Keratinocyte (primary cell): ENCODE measurements around the gene ABCC9. TPM values are rescaled to one million over a fixed set of nuclear protein-coding genes. Genes with fewer than 3 reads are reported as not detected.

Experiments
- DNase-seq: peaks from one replicate; pipeline ENCODE4 v3.0.0-alpha.2; 2011; ENCODE audit warnings: low read depth, missing footprints, low spot score
- FAIRE-seq: peaks from 2 replicates; lab custom pipeline; 2011; peaks lifted over from hg19 to GRCh38; lab: Jason Lieb, UNC
- H2AFZ ChIP-seq: 2 replicates; pipeline ENCODE4 v1.6.0; 2012; ENCODE audit warnings: low read length, control low read depth, inconsistent platforms; ENCODE audit not compliant: control insufficient read depth
- H3K27ac ChIP-seq: 2 replicates; pipeline ENCODE4 v1.5.1; 2011; ENCODE audit warnings: low read length; ENCODE audit not compliant: control insufficient read depth, insufficient read depth
- H3K27me3 ChIP-seq: 3 replicates; pipeline ENCODE4 v1.6.0; 2011; ENCODE audit warnings: low read length; ENCODE audit not compliant: control insufficient read depth, insufficient read depth; ENCODE audit errors: extremely low read depth
- H3K36me3 ChIP-seq, 2 experiments: 2 replicates in 1 of 2; 3 replicates in 1 of 2; pipeline ENCODE4 v1.5.1; 2011; ENCODE audit warnings: low read length in 2 of 2, mild to moderate bottlenecking in 1 of 2; ENCODE audit not compliant: control insufficient read depth in 2 of 2, insufficient read depth in 2 of 2; ENCODE audit errors: extremely low read depth in 1 of 2
- H3K4me1 ChIP-seq: 3 replicates; pipeline ENCODE4 v1.5.1; 2011; ENCODE audit warnings: low read length; ENCODE audit not compliant: control insufficient read depth, insufficient read depth; ENCODE audit errors: extremely low read depth
- H3K4me2 ChIP-seq: 3 replicates; pipeline ENCODE4 v1.6.0; 2011; ENCODE audit warnings: low read depth, low read length; ENCODE audit not compliant: control insufficient read depth, insufficient read depth; ENCODE audit errors: extremely low read depth
- H3K4me3 ChIP-seq, 3 experiments: fragments of 200-600 bp in 1 of 3; sonication (generic) in 1 of 3; 2 replicates in 2 of 3; 3 replicates in 1 of 3; pipeline ENCODE4 v1.5.1; 2011 to 2016; ENCODE audit warnings: low read length in 3 of 3, mild to moderate bottlenecking in 3 of 3, control low read depth in 2 of 3, inconsistent platforms in 1 of 3, low read depth in 1 of 3, mixed read lengths in 1 of 3, mixed run types in 1 of 3, moderate library complexity in 1 of 3; ENCODE audit not compliant: control insufficient read depth in 2 of 3, insufficient read depth in 2 of 3; ENCODE audit errors: extremely low read depth in 1 of 3
- H3K79me2 ChIP-seq: 2 replicates; pipeline ENCODE4 v1.6.0; 2012; ENCODE audit warnings: low read length; ENCODE audit not compliant: control insufficient read depth, insufficient read depth
- H3K9ac ChIP-seq: 3 replicates; pipeline ENCODE4 v1.6.0; 2011; ENCODE audit warnings: low read length; ENCODE audit not compliant: control insufficient read depth, insufficient read depth; ENCODE audit errors: extremely low read depth
- H3K9me1 ChIP-seq: 3 replicates; pipeline ENCODE4 v1.6.0; 2011; ENCODE audit warnings: low read length; ENCODE audit not compliant: control insufficient read depth, insufficient read depth; ENCODE audit errors: extremely low read depth
- H3K9me3 ChIP-seq: 2 replicates; pipeline ENCODE4 v1.5.1; 2012; ENCODE audit warnings: low read depth, low read length; ENCODE audit not compliant: control insufficient read depth
- H4K20me1 ChIP-seq: 3 replicates; pipeline ENCODE4 v1.6.0; 2011; ENCODE audit warnings: low read length; ENCODE audit not compliant: control insufficient read depth, insufficient read depth; ENCODE audit errors: extremely low read depth
- EZH2 ChIP-seq: IDR thresholded peaks from one replicate; pipeline ENCODE4 v1.6.1; 2012; ENCODE audit warnings: inconsistent platforms, mild to moderate bottlenecking, low read length, moderate library complexity
- dilution Hi-C: fragments of 300-500 bp; cut with MboI; formaldehyde crosslinking; loops from one replicate; pipeline ENCODE4 v1.7.0; 2020; ENCODE audit warnings: low sequenced_read_pairs; ENCODE audit not compliant: extremely low pct_ligation_motif_present
- polyA plus RNA-seq, 5 experiments: library from polyadenylated mRNA; depleted of rRNA in 3 of 5; stranded (reverse) in 3 of 5; stranded (forward) in 1 of 5; unstranded in 1 of 5; fragments of >200 nt; gene quantifications; 1 replicate in 1 of 5; 2 replicates in 3 of 5; 3 replicates in 1 of 5; pipeline versions ENCODE4 v1.2.1 to v1.2.3, GENCODE V29; 2011 to 2012; ENCODE audit warnings: missing spikeins in 2 of 5, low read depth in 1 of 5, low replicate concordance in 1 of 5
- TF ChIP-seq, protein P1 (sequence below), 3 experiments: IDR thresholded peaks in 1 of 3; conservative IDR thresholded peaks in 1 of 3; optimal IDR thresholded peaks in 1 of 3; 2 replicates in 2 of 3; 3 replicates in 1 of 3; pipeline versions ENCODE3 to v1.5.1; 2011; ENCODE audit warnings: low read length in 3 of 3, mild to moderate bottlenecking in 3 of 3, moderate library complexity in 2 of 3, control low read depth in 1 of 3, inconsistent platforms in 1 of 3; ENCODE audit not compliant: insufficient read depth in 2 of 3; ENCODE audit errors: extremely low read depth in 1 of 3

The ABCC9 gene
- polyA plus RNA-seq, 1 donor (not counting 4 experiments of a cell fraction or from before 2014, with no cell fraction given) = not detected

- Histone ChIP-seq H3K4me2 (no peak overlapping the region), H3K27ac (no peak overlapping the region), H3K4me3 (no peak overlapping the region), H3K9ac (no peak overlapping the region), H3K79me2 (no peaks in the 10 kb centered on the region), H3K4me1 (no peaks in the 10 kb centered on the region), H3K36me3 (no peaks in the 10 kb centered on the region), H3K27me3 (no peaks in the 10 kb centered on the region), H2AFZ (no peak overlapping the region), H4K20me1 (no peaks in the 10 kb centered on the region), H3K9me3 (no peaks in the 10 kb centered on the region), H3K9me1 (no peaks in the 10 kb centered on the region)
- no peak for DNase-seq
- FAIRE-seq = no peak
- dilution Hi-C loops = no loop called here
- TF ChIP-seq, protein P1, sequence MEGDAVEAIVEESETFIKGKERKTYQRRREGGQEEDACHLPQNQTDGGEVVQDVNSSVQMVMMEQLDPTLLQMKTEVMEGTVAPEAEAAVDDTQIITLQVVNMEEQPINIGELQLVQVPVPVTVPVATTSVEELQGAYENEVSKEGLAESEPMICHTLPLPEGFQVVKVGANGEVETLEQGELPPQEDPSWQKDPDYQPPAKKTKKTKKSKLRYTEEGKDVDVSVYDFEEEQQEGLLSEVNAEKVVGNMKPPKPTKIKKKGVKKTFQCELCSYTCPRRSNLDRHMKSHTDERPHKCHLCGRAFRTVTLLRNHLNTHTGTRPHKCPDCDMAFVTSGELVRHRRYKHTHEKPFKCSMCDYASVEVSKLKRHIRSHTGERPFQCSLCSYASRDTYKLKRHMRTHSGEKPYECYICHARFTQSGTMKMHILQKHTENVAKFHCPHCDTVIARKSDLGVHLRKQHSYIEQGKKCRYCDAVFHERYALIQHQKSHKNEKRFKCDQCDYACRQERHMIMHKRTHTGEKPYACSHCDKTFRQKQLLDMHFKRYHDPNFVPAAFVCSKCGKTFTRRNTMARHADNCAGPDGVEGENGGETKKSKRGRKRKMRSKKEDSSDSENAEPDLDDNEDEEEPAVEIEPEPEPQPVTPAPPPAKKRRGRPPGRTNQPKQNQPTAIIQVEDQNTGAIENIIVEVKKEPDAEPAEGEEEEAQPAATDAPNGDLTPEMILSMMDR (optimal IDR thresholded peaks at IDR 0.05 in 1 of 3, IDR thresholded peaks at IDR 0.05 in 1 of 3, conservative IDR thresholded peaks at IDR 0.05 in 1 of 3; ENCODE audit: extremely low read depth in 1 of 3, insufficient read depth in 2 of 3, low read length in 3 of 3) = no peak
- TF ChIP-seq EZH2 = no peak
Measured at GRCh38 chr12:21925296-21925913, 15.8 kb downstream of the ABCC9 start.

DNA sequence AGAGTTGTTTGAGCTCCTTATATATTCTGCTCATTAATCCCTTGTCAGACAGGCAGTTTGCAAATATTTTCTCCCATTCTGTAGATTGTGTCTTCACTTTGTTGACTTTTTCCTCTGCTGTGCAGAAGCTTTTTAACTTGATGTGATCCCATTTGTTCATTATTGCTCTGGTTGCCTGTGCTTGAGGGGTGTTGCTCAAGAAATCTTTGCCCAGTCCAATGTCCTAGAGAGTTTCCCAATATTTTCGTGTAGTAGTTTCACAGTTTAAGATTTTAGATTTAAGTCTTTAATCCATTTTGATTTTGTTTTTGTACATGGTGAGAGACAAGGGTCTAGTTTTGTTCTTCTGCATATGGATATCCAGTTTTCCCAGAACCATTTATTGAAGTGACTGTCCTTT is 19.8 kb downstream of the ABCC9 start:
- dilution Hi-C loops = no loop called here
- FAIRE-seq = no peak
- no peak overlapping the region for H3K4me2 ChIP-seq

More for the DNA sequence above, 19.8 kb downstream of the ABCC9 start:
- no peak overlapping the region for H2AFZ ChIP-seq
- no peak overlapping the region for H3K27ac ChIP-seq
- no peak for TF ChIP-seq EZH2
- TF ChIP-seq, protein P1 (optimal IDR thresholded peaks at IDR 0.05 in 1 of 3, IDR thresholded peaks at IDR 0.05 in 1 of 3, conservative IDR thresholded peaks at IDR 0.05 in 1 of 3; ENCODE audit: extremely low read depth in 1 of 3, insufficient read depth in 2 of 3, low read length in 3 of 3) = no peak
- no peak overlapping the region for H3K4me3 ChIP-seq
- H3K4me1 ChIP-seq = no peaks in the 10 kb centered on the region
- H4K20me1 ChIP-seq = no peaks in the 10 kb centered on the region
- H3K79me2 ChIP-seq = no peaks in the 10 kb centered on the region
- no peaks in the 10 kb centered on the region for H3K9me1 ChIP-seq
- H3K9ac ChIP-seq = no peak overlapping the region
- DNase-seq = no peak
- H3K27me3 ChIP-seq = no peaks in the 10 kb centered on the region
- H3K9me3 ChIP-seq = no peaks in the 10 kb centered on the region
- no peaks in the 10 kb centered on the region for H3K36me3 ChIP-seq
